ENCODE results near the gene NBPF6. TPM values are rescaled to one million over a fixed set of nuclear protein-coding genes. Genes with fewer than 3 reads are reported as not detected.

Gene NBPF6
- not detected for total RNA-seq

GRCh38 chr1:108450043-108450442, at the start of gene NBPF6:
Gene NBPF6, plus strand, starts transcription at chr1:108450343. Its CDS starts 259 bp downstream, at chr1:108450602.

Other genes with a start within 250 kb of the NBPF6 start
- 10 to 100 TPM; 20.7 to 21.7 TPM for gene SLC25A24, start 250.0 kb upstream of the NBPF6 start, total RNA-seq
- gene NBPF4, start 206.3 kb upstream of the NBPF6 start, total RNA-seq: not detected
- 10 to 100 TPM; 12.2 to 12.7 TPM for gene EEIG2, start 109.8 kb downstream of the NBPF6 start, total RNA-seq
- 10 to 100 TPM; 18.5 to 20.2 TPM for gene HENMT1, start 210.8 kb downstream of the NBPF6 start, total RNA-seq
- gene PRPF38B, start 242.0 kb downstream of the NBPF6 start, total RNA-seq: 10 to 100 TPM; 74.4 to 77.0 TPM

Data from activated naive CD4-positive, alpha-beta T cell treated with anti-CD3 and anti-CD28 coated beads, Interleukin-2, amount 10 ng/mL, durations not matched to agents 5 hours and 36 hours (primary cell).